Transverse colon (tissue), 3 donors: Measurements from ENCODE around the gene PTGER3.

ENCODE experiments used
- CTCF ChIP-seq, 5 experiments: fragments of 200-600 bp in 3 of 5; fragments of 450-650 bp in 2 of 5; sonication (generic) in 3 of 5; IDR thresholded peaks; 1 replicate in 2 of 5; 2 replicates in 3 of 5; pipeline ENCODE4 v1.5.1; 2016 to 2017; ENCODE audit warnings: antibody characterized with exemption in 5 of 5, inconsistent platforms in 3 of 5, mild to moderate bottlenecking in 2 of 5, moderate library complexity in 1 of 5
- POLR2A ChIP-seq: fragments of 450-650 bp; IDR thresholded peaks from one replicate; pipeline ENCODE4 v1.6.1; 2016; ENCODE audit warnings: antibody characterized with exemption, mild to moderate bottlenecking, moderate library complexity

GRCh38 chr1:71046891-71047634 is 553 bp downstream of the PTGER3 start:
- TF ChIP-seq CTCF (IDR thresholded peaks at IDR 0.05): no peak
- TF ChIP-seq POLR2A: no peak
